ENCODE measurements around the gene ERC1.

The ERC1 gene

DNA sequence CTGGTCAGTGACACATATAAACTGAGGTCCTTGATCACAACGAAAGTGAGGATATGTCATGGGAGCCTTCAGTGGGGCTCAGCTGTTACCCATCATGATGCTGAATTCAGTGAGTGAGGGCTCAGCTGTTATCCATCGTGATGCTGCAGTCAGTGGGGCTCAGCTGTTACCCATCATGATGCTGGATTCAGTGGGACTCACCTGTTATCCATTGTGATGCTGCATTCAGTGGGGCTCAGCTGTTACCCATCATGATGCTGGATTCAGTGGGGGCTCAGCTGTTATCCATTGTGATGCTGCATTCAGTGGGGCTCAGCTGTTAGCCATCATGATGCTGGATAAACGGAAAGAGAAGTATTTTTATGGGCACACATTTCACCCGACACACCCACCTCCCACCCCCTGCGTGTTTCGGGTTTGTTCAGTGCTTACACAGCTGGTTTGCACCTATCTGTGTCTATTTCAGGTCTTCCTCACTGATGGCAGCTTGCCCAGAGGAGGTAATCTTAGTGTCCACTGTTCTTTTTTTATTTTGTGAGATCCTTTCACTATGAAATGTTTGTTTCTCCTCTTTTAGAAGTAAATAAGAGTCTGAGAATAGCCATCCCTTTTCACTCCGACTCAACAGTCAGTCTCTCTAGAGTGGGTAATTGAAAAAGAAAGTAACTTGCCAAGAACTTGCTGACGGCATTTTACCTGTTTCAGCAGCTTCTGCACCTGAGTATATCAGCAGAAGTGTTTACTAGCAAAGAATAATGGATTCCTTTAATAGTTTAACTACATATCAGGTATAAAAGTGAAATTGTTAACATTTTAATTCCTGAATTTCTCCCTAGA is 183.0 kb downstream of the ERC1 start:
- H3K4me3 ChIP-seq (ENCODE audit: low read depth, low read length) = no peak overlapping the region

DNA sequence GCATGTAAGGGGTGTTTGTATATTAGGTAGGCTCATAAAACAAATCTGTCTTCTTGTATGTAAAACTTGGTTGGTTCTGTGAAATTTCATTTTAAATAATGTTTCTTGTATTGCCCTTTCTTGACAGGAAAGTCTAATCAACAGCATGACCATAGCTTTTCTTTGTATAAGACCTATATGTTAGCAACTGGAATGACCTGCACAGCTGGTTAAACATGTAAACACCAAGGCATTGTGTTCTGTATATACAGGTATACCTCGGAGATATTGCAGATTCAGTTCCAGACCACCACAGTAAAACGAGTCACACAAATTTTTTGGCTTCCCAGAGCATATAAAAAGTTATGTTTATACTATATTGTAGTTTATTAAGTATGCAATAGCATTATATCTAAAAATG is 183.6 kb downstream of the ERC1 start:
- H3K4me3 ChIP-seq (ENCODE audit: low read depth, low read length) = no peak overlapping the region
- TF ChIP-seq, protein P1, sequence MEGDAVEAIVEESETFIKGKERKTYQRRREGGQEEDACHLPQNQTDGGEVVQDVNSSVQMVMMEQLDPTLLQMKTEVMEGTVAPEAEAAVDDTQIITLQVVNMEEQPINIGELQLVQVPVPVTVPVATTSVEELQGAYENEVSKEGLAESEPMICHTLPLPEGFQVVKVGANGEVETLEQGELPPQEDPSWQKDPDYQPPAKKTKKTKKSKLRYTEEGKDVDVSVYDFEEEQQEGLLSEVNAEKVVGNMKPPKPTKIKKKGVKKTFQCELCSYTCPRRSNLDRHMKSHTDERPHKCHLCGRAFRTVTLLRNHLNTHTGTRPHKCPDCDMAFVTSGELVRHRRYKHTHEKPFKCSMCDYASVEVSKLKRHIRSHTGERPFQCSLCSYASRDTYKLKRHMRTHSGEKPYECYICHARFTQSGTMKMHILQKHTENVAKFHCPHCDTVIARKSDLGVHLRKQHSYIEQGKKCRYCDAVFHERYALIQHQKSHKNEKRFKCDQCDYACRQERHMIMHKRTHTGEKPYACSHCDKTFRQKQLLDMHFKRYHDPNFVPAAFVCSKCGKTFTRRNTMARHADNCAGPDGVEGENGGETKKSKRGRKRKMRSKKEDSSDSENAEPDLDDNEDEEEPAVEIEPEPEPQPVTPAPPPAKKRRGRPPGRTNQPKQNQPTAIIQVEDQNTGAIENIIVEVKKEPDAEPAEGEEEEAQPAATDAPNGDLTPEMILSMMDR (IDR thresholded peaks at IDR 0.05; ENCODE audit: low read depth, low read length) = no peak

More for the DNA sequence above, 183.0 kb downstream of the ERC1 start:
- TF ChIP-seq, protein P1 (IDR thresholded peaks at IDR 0.05; ENCODE audit: low read depth, low read length) = no peak

DNA sequence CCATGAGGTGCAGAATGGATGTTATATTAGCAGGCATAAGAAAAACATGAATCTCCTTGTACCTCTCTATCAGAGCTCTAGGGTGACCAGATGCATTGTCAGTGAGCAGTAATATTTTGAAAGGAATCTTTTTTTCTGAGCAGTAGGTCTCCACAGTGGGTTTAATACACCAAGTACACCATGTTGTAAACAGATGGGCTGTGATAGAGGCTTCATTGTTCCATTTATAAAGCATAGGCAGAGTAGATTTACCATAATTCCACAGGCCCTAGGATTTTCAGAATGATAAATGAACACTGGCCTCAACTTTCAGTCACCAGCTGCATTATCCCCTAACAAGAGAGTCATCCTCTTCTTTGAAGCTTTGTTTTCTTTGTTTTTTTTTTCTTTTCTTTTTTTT is 185.2 kb downstream of the ERC1 start:
- no peak overlapping the region for H3K4me3 ChIP-seq (ENCODE audit: low read depth, low read length)
- TF ChIP-seq, protein P1 (IDR thresholded peaks at IDR 0.05; ENCODE audit: low read depth, low read length) = no peak

DNA sequence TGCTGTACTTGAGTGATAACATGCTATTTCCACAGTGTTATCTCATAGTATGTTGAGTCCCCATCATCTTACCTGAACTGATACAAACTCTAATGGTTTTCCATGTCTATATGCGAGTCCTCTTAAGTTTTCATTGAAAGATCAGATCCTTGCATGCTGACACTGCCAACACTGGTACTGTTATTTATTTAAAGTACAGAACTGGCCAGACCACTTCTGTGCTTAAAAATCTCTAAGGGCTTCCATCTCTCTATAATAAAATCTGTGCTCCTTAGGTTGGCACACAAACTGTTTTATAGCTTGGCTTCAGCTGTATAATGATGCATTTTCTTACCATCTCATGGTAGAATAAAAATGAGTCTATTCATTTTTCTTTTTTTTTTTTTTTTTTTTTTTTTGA is 188.1 kb downstream of the ERC1 start:
- TF ChIP-seq, protein P1 (IDR thresholded peaks at IDR 0.05; ENCODE audit: low read depth, low read length) = no peak
- no peak overlapping the region for H3K4me3 ChIP-seq (ENCODE audit: low read depth, low read length)

DNA sequence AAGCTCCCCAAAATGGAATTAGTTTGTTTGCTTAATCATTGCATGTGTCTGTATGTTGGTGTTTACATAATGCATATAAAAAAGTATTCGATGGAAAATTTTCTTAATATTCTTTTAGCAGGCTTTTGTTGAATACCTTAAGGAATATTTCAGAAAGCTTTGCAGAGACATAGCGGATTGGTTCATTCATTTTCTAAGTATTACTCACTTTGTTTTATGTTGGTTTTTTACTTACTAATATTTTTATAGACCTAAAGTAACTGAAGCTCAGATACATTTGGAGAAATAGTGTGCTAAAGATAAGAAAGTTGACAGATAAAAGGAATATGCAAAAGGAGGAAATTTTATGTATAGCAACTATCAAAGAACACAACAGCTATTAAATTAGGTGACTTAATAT is 191.0 kb downstream of the ERC1 start:
- H3K4me3 ChIP-seq (ENCODE audit: low read depth, low read length) = no peak overlapping the region
- TF ChIP-seq, protein P1 (IDR thresholded peaks at IDR 0.05; ENCODE audit: low read depth, low read length) = no peak

DNA sequence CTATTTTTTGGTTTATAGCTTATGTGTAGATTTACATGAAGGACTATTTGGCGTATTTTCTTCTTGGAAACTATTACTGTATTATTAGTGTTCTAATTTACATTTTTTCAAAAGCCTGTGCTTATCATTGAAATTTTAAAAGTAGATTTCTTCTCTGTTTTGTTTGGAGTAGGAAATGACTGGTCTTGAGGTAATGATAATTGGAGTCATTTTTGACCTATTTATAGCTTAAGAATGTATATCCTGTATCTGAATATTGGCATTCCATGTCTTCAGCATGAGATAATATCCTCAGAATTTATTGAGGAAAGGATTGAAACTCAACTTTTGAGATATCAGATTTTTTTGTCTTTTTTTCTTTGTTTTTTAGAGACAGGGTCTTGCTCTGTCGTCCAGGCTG is 193.4 kb downstream of the ERC1 start:
- TF ChIP-seq, protein P1 (IDR thresholded peaks at IDR 0.05; ENCODE audit: low read depth, low read length) = no peak
- no peak overlapping the region for H3K4me3 ChIP-seq (ENCODE audit: low read depth, low read length)

DNA sequence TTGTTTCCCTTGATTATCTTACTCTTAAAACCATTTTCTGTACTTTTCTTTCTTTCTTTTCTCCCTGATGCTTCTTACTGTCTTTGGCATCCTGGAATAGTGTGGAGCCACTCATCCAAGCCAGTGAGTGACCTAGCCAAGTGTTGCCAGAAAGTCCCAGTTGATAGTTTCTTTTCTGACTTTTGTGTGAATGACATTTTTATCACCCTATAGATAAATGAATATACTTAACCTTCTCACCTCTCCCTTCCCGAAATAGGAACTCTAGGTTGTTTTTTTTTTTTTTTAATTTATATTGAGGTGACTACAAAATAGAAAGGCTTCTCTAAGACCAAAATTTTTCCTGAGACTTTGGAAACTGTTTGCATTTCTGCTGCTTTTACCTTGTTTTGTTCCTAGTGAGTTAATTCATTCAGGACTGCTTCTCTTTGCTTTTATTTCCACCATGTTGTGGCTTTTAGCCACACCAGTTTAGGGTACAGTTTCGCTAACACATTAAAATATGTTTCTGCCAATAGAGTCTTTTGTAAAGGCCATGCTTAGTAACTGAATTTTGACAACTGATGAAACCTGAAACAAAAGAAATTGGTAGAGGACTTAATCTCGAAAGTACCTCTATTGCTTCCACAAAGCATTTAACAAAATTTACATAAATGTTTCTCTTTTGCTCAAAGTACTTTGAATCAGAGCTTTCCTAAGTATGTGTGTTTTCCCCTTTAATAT is 194.6 kb downstream of the ERC1 start:
- TF ChIP-seq, protein P1 (IDR thresholded peaks at IDR 0.05; ENCODE audit: low read depth, low read length) = no peak
- H3K4me3 ChIP-seq (ENCODE audit: low read depth, low read length) = no peak overlapping the region
